GM12892 (cell line): ENCODE results near the gene TTC33.

ENCODE experiments used
- POLR2AphosphoS5 ChIP-seq: IDR thresholded peaks from 2 replicates; pipeline ENCODE4 v1.6.1; 2011; ENCODE audit warnings: low read depth, low read length, control low read depth
- TAF1 ChIP-seq: IDR thresholded peaks from 2 replicates; pipeline ENCODE4 v1.6.1; 2011; ENCODE audit warnings: low read depth, mild to moderate bottlenecking, control low read depth, low read length, borderline replicate concordance

DNA sequence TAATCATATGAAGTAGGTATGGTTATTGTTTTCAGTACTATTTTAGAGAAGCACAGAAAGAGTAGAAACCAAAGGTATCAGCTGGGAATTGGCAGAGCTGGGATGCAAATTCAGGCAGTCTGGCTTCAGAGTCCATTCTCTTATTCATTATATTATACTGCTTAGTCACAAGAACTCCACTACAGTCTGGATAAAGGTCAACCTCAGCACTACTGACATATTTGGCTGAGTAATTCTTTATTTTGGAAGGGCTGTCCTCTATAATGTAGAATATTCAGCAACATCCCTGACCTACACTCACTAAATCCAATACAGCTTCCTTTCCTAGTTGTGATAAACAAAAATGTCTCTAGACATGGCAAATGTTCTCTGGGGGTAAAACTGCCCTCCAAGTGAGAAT is 38.5 kb downstream of the TTC33 start:
- TF ChIP-seq POLR2AphosphoS5 (no peak), TAF1 (no peak)
